ENCODE data around the gene ETV3. TPM values are rescaled to one million over a fixed set of nuclear protein-coding genes. Genes with fewer than 3 reads are reported as not detected.
A peak's percentile ranks its signal among the peaks of the same experiment; 100 is the strongest.

The ETV3 gene
- total RNA-seq, 1 donor from 2014 or later, result 41.0 TPM

DNA sequence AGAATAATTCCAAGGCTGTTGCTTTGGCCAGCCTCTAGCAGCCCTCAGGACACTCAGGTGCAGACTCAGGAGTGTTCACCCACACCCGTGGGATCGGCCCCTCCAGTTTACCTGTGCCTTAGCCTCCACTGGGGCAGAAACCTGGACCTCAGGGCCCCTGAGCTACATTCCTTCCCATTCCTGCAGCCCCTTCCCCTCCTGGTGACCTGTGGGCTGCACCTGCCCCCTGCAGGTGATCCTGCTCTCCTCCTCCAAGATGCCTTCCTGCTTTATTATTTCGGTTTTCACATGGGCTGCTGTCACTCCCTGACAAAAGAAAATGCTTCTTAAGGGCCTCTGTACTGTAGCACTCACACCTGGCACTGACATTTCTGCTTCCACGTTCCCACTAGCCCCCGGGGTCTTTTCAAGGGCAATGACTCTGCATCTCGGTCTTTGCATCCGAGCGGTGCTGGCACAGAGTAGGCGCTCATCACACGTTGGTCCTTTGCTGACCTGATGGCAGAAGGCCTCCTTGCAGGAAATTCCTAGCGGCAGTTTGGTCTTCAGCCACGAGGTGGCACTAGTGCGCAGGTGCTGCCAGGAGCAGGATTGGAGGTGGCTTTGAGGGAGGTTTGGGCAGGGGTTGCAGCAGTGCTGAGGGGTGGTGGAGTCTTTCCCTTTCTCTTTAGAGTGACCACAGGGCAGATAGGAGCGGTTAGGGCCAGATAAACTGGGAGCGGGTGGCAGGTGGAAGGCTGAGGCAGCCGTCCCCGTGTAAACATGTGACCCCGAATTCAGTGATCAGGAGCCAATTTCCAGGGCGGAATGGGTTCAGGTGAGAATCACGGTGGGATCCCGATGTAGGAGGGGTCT is 25.3 kb upstream of the ETV3 start:
- no peaks in the 10 kb centered on the region for H3K36me3 Mint-ChIP-seq
- DNase-seq (ENCODE audit: extremely low spot score, unreplicated experiment), result peak; percentile 82
- peaks cover 2% of the 10 kb centered on the region for H3K27me3 Mint-ChIP-seq
- TF ChIP-seq, protein P1, sequence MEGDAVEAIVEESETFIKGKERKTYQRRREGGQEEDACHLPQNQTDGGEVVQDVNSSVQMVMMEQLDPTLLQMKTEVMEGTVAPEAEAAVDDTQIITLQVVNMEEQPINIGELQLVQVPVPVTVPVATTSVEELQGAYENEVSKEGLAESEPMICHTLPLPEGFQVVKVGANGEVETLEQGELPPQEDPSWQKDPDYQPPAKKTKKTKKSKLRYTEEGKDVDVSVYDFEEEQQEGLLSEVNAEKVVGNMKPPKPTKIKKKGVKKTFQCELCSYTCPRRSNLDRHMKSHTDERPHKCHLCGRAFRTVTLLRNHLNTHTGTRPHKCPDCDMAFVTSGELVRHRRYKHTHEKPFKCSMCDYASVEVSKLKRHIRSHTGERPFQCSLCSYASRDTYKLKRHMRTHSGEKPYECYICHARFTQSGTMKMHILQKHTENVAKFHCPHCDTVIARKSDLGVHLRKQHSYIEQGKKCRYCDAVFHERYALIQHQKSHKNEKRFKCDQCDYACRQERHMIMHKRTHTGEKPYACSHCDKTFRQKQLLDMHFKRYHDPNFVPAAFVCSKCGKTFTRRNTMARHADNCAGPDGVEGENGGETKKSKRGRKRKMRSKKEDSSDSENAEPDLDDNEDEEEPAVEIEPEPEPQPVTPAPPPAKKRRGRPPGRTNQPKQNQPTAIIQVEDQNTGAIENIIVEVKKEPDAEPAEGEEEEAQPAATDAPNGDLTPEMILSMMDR (conservative IDR thresholded peaks at IDR 0.05), result peak; percentile 92
- H3K27ac Mint-ChIP-seq, result peak overlapping the region; percentile 86
- H3K4me1 Mint-ChIP-seq (ENCODE audit: unreplicated experiment), result peaks cover 12% of the 10 kb centered on the region
- peak overlapping the region; percentile 52 for H3K4me3 Mint-ChIP-seq
- H3K9me3 Mint-ChIP-seq, result no peaks in the 10 kb centered on the region

DNA sequence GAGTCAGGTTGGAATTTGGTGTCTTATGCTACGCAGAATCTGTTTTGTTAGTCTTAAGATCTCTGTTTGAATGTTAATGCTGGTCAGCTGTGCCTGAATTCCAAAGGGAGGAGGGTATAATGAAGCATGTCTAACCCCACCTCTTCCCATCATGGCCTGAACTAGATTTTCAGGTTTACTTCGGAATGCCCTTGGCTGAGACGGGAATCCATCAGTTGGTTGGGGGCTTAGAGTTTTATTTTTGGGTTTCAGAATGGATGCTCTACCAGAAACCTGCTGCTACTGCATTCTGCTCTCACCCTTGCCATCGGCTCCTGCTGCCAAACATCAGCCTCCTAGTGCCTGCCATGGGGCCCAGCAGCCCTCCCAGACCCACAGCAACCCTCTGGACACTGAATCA is 24.1 kb upstream of the ETV3 start:
- H3K9me3 Mint-ChIP-seq, result no peaks in the 10 kb centered on the region
- H3K27me3 Mint-ChIP-seq, result peaks cover 2% of the 10 kb centered on the region
- H3K27ac Mint-ChIP-seq, result peak overlapping the region; percentile 81
- peak overlapping the region; percentile 0 for H3K4me3 Mint-ChIP-seq
- DNase-seq (ENCODE audit: extremely low spot score, unreplicated experiment), result no peak
- TF ChIP-seq, protein P1 (conservative IDR thresholded peaks at IDR 0.05), result no peak
- H3K36me3 Mint-ChIP-seq, result no peaks in the 10 kb centered on the region
- H3K4me1 Mint-ChIP-seq (ENCODE audit: unreplicated experiment), result peaks cover 12% of the 10 kb centered on the region

DNA sequence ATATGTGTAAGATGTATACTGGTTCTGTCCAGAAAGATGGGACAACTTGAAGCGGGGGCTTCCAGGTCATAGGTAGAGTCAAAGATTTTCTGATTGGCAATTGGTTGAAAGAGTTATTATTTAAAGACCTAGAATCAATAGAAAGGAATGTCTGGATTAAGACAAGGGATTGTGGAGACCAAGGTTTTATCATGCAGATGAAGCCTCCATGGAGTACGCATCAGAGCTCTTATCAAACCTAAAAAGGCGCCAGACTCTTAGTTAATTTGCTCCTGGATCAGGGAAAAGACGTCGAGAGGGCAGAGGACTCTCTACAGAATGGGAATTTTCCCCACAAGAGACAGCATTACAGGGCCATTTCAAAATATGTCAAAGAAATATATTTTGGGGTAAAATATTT is 23.7 kb upstream of the ETV3 start:
- TF ChIP-seq, protein P1 (conservative IDR thresholded peaks at IDR 0.05), result no peak
- Mint-ChIP-seq H3K4me1 (ENCODE audit: unreplicated experiment) (peaks cover 12% of the 10 kb centered on the region), H3K27ac (peak overlapping the region; percentile 81), H3K27me3 (peaks cover 2% of the 10 kb centered on the region), H3K4me3 (no peak overlapping the region), H3K9me3 (no peaks in the 10 kb centered on the region), H3K36me3 (no peaks in the 10 kb centered on the region)
- DNase-seq (ENCODE audit: extremely low spot score, unreplicated experiment), result no peak

DNA sequence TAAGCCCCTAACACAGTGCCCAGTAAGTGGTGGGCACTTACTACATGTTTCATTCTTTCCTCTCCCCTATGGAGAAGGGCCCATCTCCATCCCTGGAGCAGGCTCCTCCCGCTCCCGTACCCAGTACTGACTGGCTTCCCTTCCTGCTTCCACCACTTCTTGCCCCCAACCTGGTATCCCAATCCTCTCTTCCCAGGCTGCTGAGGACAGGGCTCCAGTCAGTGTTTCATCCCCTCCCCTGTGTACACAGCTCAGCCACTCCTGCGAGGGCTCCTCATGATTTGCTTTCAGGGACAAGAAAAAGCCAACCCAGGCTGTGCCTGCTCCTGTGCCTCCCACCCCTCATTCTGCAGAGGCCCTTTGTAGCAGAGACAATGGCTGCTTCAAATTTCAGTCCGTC is 20.8 kb upstream of the ETV3 start:
- Mint-ChIP-seq H3K27ac (no peak overlapping the region), H3K27me3 (peaks cover 2% of the 10 kb centered on the region), H3K4me3 (no peak overlapping the region), H3K9me3 (no peaks in the 10 kb centered on the region), H3K36me3 (no peaks in the 10 kb centered on the region), H3K4me1 (ENCODE audit: unreplicated experiment) (peaks cover 24% of the 10 kb centered on the region)
- TF ChIP-seq, protein P1 (conservative IDR thresholded peaks at IDR 0.05), result no peak
- no peak for DNase-seq (ENCODE audit: extremely low spot score, unreplicated experiment)

DNA sequence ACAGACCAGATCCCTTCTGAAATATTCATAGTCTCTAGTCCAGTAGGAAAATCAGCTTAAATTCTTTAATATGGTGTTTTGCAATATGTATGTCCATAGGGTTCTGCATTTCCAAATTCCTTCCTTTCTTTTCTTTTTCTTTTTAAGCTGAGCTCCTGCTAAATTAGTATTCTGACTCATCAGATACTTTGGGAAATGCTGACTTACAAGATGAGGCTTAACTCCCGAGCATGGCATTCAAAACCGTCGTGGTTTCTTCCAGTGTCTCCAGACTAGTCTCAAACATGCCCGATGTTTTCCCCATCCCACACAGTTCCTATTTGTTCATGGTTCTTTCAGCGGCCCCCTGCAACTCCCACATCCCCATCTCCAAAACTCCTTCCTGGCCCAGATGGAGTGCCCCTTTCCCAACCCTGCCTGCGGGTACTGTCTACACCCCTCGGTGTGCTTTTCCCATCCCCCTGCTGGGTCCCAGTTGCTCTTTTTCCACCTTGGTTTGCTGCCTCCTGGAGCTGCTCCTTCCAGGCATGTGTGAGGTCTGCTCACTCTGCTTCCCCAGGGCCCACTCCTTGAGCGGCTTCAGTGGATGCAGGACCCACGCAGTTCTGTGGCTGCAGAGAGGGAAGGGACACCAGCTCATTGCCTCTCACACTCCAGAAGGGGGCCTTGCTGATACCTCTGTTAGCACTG is 19.5 kb upstream of the ETV3 start:
- Mint-ChIP-seq H3K27ac (no peak overlapping the region), H3K36me3 (no peaks in the 10 kb centered on the region), H3K4me1 (ENCODE audit: unreplicated experiment) (peaks cover 31% of the 10 kb centered on the region)

More for the DNA sequence above, 19.5 kb upstream of the ETV3 start:
- H3K27me3 Mint-ChIP-seq, result no peaks in the 10 kb centered on the region
- H3K4me3 Mint-ChIP-seq, result no peak overlapping the region
- DNase-seq (ENCODE audit: extremely low spot score, unreplicated experiment), result no peak
- TF ChIP-seq, protein P1 (conservative IDR thresholded peaks at IDR 0.05), result no peak
- no peaks in the 10 kb centered on the region for H3K9me3 Mint-ChIP-seq

All from type B pancreatic cell (in vitro differentiated cells).